A549 treated with RU486 at 1 μM for 4 hours (cell line): ENCODE results near the gene PCLAF. TPM values are rescaled to one million over a fixed set of nuclear protein-coding genes. Genes with fewer than 3 reads are reported as not detected.

Experiments used
- total RNA-seq: library from RNA; stranded (reverse); fragments of 200-300 nt; extraction: Qiagen RNA extraction; gene quantifications from 5 replicates; pipeline ENCODE4 v1.2.3, GENCODE V29; 2022; ENCODE audit warnings: low read depth

Gene PCLAF
- 142 to 290 TPM (median 167 TPM) in 5 replicates for total RNA-seq

GRCh38 chr15:64381000-64381751 is at the start of gene PCLAF:
PCLAF (minus strand) TSS chr15:64381441; CDS start chr15:64381371, 70 bp downstream.

GRCh38 chr15:64387562-64388168 is 6.4 kb upstream of the PCLAF start, which contains the start of gene TRIP4:
TRIP4 (plus strand) TSS chr15:64387836; CDS start chr15:64387864, 28 bp downstream.

DNA sequence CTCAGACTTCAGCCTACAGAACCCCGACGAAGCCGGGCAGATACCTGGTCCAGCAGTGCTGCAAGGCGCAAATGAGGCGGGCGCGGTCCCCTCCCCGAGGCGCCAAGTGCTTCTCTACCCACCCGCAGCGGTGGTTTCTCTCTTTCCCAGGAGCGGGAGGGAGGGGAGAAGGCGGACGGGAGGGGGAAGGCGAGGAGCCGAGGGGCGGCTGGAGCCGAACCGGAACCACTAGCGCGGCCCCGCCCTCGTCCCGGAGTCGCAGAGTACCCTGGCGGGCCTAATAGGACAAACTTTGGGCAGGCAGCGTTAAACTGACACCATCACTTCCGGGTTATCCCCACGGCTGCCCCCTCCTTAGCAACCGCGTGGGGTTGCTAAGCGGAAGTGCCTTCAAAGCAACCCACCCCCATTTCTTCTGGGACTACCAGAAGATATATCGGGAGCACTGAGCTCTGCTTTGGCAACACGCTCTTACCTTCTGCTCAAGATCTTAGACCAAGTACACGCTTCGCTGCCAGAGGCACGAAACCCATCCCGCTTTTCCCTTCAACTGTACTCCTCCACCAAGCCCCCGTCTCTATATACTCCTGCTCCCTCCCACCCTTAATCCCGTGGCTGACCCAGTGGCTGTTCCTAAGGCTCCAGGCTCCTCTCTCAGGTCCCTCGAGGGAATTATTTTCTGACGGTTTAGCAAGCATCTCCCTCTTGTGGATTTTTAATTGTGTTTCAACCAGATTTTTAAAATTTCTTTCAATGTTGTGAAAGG is 25.1 kb downstream of the PCLAF start, which contains the start of gene CSNK1G1:
TSS of gene CSNK1G1 (minus strand) at position 230 of the 766 bp plus-strand sequence. CDS start 55,674 bp downstream, outside the sequence.

Other genes with a start within 250 kb of the PCLAF start
- gene SNX22, start 229.7 kb downstream of the PCLAF start, total RNA-seq = 0.43 to 0.77 TPM (median 0.64 TPM) in 5 replicates
- gene PPIB, start 218.4 kb downstream of the PCLAF start, total RNA-seq = 774 to 845 TPM (median 805 TPM) in 5 replicates
- gene CSNK1G1, start 25.3 kb downstream of the PCLAF start, total RNA-seq = 11.7 to 16.7 TPM (median 16.0 TPM) in 5 replicates
- gene TRIP4, start 6.4 kb upstream of the PCLAF start, total RNA-seq = 23.5 to 33.1 TPM (median 24.9 TPM) in 5 replicates
- 15.5 to 23.3 TPM (median 22.8 TPM) in 5 replicates for gene ZNF609, start 79.1 kb upstream of the PCLAF start, total RNA-seq